HepG2 (cell line): Measurements from ENCODE around the gene EFNA2. TPM values are rescaled to one million over a fixed set of nuclear protein-coding genes. Genes with fewer than 3 reads are reported as not detected.

ENCODE experiments used
- BCL3 ChIP-seq: sonication (generic); formaldehyde crosslinking; IDR thresholded peaks from 2 replicates; pipeline ENCODE4 v1.5.1; 2020; ENCODE audit warnings: mild to moderate bottlenecking, missing genetic modification reagents, moderate library complexity
- CSRNP1 ChIP-seq: sonication (generic); formaldehyde crosslinking; IDR thresholded peaks from 2 replicates; pipeline ENCODE4 v1.8.1; 2023; ENCODE audit warnings: mild to moderate bottlenecking, missing genetic modification reagents
- HHEX ChIP-seq: IDR thresholded peaks from 2 replicates; pipeline ENCODE4 v1.6.1; 2016; ENCODE audit warnings: control low read depth
- HNRNPUL1 ChIP-seq: fragments of 200-400 bp; formaldehyde crosslinking; IDR thresholded peaks from 2 replicates; pipeline ENCODE4 v1.6.1; 2017; ENCODE audit warnings: low read depth, mild to moderate bottlenecking, low read length, moderate library complexity
- PAX8 ChIP-seq: sonication (generic); formaldehyde crosslinking; IDR thresholded peaks from 2 replicates; pipeline ENCODE4 v1.8.0; 2022; ENCODE audit warnings: mild to moderate bottlenecking, missing genetic modification reagents, borderline replicate concordance
- SMARCC2 ChIP-seq: fragments of 450-650 bp; IDR thresholded peaks from 2 replicates; pipeline ENCODE4 v1.6.1; 2017; ENCODE audit warnings: antibody characterized with exemption, mild to moderate bottlenecking
- SRY ChIP-seq: sonication (generic); formaldehyde crosslinking; IDR thresholded peaks from 2 replicates; pipeline ENCODE4 v1.8.0; 2022; ENCODE audit warnings: mild to moderate bottlenecking, missing genetic modification reagents
- STAT5B ChIP-seq: sonication (generic); formaldehyde crosslinking; IDR thresholded peaks from 2 replicates; pipeline ENCODE4 v1.4.0; 2020; ENCODE audit warnings: missing genetic modification reagents
- TCF7L2 ChIP-seq: IDR thresholded peaks from 2 replicates; pipeline ENCODE4 v1.6.1; 2011; ENCODE audit warnings: mild to moderate bottlenecking, low read depth, low read length, moderate library complexity
- ZNF121 ChIP-seq: sonication (generic); formaldehyde crosslinking; IDR thresholded peaks from 2 replicates; pipeline ENCODE4 v1.5.0; 2020; ENCODE audit warnings: mild to moderate bottlenecking, missing genetic modification reagents
- ZNF224 ChIP-seq: sonication (generic); formaldehyde crosslinking; IDR thresholded peaks from 2 replicates; pipeline ENCODE4 v1.5.0; 2020; ENCODE audit warnings: mild to moderate bottlenecking, missing genetic modification reagents
- ZNF597 ChIP-seq: sonication (generic); formaldehyde crosslinking; IDR thresholded peaks from 2 replicates; pipeline ENCODE4 v1.5.0; 2020; ENCODE audit warnings: missing genetic modification reagents
- ZNF878 ChIP-seq: sonication (generic); formaldehyde crosslinking; IDR thresholded peaks from 2 replicates; pipeline ENCODE4 v1.8.1; 2023; ENCODE audit warnings: mild to moderate bottlenecking, missing genetic modification reagents, moderate library complexity
- polyA plus RNA-seq, 8 experiments: library from polyadenylated mRNA; depleted of rRNA in 3 of 8; stranded (reverse) in 7 of 8; unstranded in 1 of 8; fragments of >200 nt; fragmentation: Illumina TruSeq in 4 of 8; extraction: Trizol in 4 of 8; gene quantifications; 2 replicates each; pipeline versions ENCODE4 v1.2.1 to v1.2.3, GENCODE V29; 2011 to 2016; ENCODE audit warnings: low read depth in 4 of 8, missing spikeins in 1 of 8, mixed read lengths in 1 of 8; ENCODE audit not compliant: insufficient read depth in 1 of 8
- total RNA-seq, 5 experiments: library from RNA; depleted of rRNA; stranded (reverse); fragments of >200 nt; fragmentation: Illumina TruSeq; extraction: Trizol; gene quantifications; 2 replicates each; pipeline ENCODE4 v1.2.3, GENCODE V29; 2016; ENCODE audit warnings: low read depth in 1 of 5
- TF ChIP-seq, protein P1 (sequence below): IDR thresholded peaks from 2 replicates; pipeline ENCODE4 v1.6.1; 2012; ENCODE audit warnings: low read depth, low read length, improper control_type of control experiment
- TF ChIP-seq, protein P2 (sequence below): sonication (generic); formaldehyde crosslinking; IDR thresholded peaks from 2 replicates; pipeline ENCODE4 v1.4.0; 2020; ENCODE audit warnings: missing genetic modification reagents, borderline replicate concordance
- TF ChIP-seq, protein P3 (sequence below): sonication (generic); formaldehyde crosslinking; IDR thresholded peaks from 2 replicates; pipeline ENCODE4 v1.9.0; 2022; ENCODE audit warnings: low read depth, missing genetic modification reagents

Gene EFNA2
- total and polyA plus RNA-seq, 2 of the 13 experiments (the other 11 are each of a cell fraction or from before 2014, with no cell fraction given), result 6.0 to 9.9 TPM

DNA sequence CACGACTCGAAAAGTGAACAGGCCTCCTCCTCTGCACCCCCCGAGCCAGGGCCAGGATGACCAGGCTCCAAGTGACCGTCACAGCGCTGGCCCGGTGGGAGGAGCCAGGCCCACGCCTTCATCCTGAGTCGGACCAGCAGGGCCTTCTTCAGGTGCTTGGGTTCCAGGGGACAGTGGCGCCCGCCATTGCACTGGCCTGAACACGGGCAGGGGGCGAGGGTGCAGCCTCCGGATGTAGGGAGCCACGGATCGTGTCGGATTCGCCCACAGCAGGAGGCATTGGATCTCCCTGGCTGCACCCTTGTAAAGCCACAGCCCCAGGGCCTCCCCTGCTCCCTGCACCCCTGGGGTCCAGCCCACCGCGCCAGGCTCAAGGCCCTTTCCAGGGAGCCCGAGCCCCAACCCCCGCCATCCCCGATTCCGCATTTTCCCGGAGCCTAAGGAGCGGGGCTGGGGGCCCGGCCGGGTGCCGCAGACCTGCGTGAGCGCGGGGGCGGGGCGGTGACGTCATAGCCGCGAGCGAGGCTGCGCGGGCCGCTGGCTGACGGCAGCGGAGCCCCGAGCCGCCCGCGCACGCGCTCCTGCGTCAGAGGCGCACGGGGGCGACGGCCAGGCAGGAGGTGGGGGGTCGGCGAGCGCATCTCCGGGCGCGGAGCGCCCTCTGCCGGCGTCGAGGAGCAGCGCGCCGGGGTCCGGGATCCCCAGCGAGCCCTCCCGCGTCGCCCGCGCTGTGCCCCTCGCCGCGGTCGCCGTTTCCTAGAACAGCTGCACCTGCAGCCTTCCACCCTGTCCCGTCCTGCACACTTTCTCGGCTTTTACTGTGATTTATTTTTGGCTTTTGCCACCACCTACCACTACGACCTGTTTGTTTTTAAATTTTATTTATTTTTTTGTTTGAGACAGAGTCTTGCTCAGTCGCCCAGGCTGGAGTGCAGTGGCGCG lies 45.6 kb upstream of the EFNA2 start (continued):
- TF ChIP-seq, protein P1, sequence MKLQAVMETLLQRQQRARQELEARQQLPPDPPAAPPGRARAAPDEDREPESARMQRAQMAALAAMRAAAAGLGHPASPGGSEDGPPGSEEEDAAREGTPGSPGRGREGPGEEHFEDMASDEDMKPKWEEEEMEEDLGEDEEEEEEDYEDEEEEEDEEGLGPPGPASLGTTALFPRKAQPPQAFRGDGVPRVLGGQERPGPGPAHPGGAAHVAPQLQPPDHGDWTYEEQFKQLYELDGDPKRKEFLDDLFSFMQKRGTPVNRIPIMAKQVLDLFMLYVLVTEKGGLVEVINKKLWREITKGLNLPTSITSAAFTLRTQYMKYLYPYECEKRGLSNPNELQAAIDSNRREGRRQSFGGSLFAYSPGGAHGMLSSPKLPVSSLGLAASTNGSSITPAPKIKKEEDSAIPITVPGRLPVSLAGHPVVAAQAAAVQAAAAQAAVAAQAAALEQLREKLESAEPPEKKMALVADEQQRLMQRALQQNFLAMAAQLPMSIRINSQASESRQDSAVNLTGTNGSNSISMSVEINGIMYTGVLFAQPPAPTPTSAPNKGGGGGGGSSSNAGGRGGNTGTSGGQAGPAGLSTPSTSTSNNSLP, result no peak
- TF ChIP-seq ZNF121 (0 out of 2 replicates have a peak, but pooled peaks have one; percentile 10), CSRNP1 (no peak), SMARCC2 (no peak), PAX8 (CRISPR knock-in tag) (no peak), ZNF224 (CRISPR knock-in tag) (no peak), STAT5B (CRISPR knock-in tag) (no peak), TCF7L2 (no peak), HNRNPUL1 (no peak), ZNF878 (CRISPR knock-in tag) (no peak), BCL3 (CRISPR knock-in tag) (no peak), ZNF597 (CRISPR knock-in tag) (no peak), HHEX (no peak), SRY (CRISPR knock-in tag) (no peak)
- TF ChIP-seq, protein P2, sequence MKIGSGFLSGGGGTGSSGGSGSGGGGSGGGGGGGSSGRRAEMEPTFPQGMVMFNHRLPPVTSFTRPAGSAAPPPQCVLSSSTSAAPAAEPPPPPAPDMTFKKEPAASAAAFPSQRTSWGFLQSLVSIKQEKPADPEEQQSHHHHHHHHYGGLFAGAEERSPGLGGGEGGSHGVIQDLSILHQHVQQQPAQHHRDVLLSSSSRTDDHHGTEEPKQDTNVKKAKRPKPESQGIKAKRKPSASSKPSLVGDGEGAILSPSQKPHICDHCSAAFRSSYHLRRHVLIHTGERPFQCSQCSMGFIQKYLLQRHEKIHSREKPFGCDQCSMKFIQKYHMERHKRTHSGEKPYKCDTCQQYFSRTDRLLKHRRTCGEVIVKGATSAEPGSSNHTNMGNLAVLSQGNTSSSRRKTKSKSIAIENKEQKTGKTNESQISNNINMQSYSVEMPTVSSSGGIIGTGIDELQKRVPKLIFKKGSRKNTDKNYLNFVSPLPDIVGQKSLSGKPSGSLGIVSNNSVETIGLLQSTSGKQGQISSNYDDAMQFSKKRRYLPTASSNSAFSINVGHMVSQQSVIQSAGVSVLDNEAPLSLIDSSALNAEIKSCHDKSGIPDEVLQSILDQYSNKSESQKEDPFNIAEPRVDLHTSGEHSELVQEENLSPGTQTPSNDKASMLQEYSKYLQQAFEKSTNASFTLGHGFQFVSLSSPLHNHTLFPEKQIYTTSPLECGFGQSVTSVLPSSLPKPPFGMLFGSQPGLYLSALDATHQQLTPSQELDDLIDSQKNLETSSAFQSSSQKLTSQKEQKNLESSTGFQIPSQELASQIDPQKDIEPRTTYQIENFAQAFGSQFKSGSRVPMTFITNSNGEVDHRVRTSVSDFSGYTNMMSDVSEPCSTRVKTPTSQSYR (CRISPR knock-in tag), result peak; percentile 73
- TF ChIP-seq, protein P3, sequence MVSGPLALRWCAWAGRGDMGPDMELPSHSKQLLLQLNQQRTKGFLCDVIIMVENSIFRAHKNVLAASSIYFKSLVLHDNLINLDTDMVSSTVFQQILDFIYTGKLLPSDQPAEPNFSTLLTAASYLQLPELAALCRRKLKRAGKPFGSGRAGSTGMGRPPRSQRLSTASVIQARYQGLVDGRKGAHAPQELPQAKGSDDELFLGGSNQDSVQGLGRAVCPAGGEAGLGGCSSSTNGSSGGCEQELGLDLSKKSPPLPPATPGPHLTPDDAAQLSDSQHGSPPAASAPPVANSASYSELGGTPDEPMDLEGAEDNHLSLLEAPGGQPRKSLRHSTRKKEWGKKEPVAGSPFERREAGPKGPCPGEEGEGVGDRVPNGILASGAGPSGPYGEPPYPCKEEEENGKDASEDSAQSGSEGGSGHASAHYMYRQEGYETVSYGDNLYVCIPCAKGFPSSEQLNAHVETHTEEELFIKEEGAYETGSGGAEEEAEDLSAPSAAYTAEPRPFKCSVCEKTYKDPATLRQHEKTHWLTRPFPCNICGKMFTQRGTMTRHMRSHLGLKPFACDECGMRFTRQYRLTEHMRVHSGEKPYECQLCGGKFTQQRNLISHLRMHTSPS (CRISPR knock-in tag), result no peak
